Heart right ventricle (tissue), 16 donors: ENCODE measurements around the gene MAP2K5. TPM values are rescaled to one million over a fixed set of nuclear protein-coding genes. Genes with fewer than 3 reads are reported as not detected.

Experiments used
- ATAC-seq, 8 donors: fragments of 200-7000 bp; cut with Tn5 transposase; one replicate each; pipeline ENCODE4 v1.9.1; 2020; ENCODE audit warnings: mild to moderate bottlenecking in 8 of 8, moderate library complexity in 8 of 8, moderate number of reproducible peaks in 1 of 8
- DNase-seq, 2 donors: peaks; one replicate each; pipeline ENCODE4 v3.0.0-alpha.2; 2020
- H3K27ac ChIP-seq, 10 donors: fragments of 200-600 bp; sonication (generic) in 2 of 10; one replicate each; pipeline versions ENCODE4 v1.5.0 to v1.8.0; 2020 to 2022; ENCODE audit warnings: mild to moderate bottlenecking in 3 of 10
- H3K27me3 ChIP-seq, 7 donors: fragments of 200-600 bp; one replicate each; pipeline ENCODE4 v1.8.0; 2021 to 2022; ENCODE audit warnings: mild to moderate bottlenecking in 2 of 7
- H3K36me3 ChIP-seq, 9 donors: fragments of 200-600 bp; sonication (generic) in 1 of 9; one replicate each; pipeline versions ENCODE4 v1.5.0 to v1.8.0; 2020 to 2022; ENCODE audit warnings: mild to moderate bottlenecking in 2 of 9
- H3K4me1 ChIP-seq, 9 donors: fragments of 200-600 bp; sonication (generic) in 1 of 9; one replicate each; pipeline versions ENCODE4 v1.5.0 to v1.8.0; 2020 to 2022; ENCODE audit warnings: mild to moderate bottlenecking in 4 of 9
- H3K4me3 ChIP-seq, 10 donors: fragments of 200-600 bp; sonication (generic) in 2 of 10; one replicate each; pipeline versions ENCODE4 v1.5.0 to v1.8.0; 2020 to 2022; ENCODE audit warnings: mild to moderate bottlenecking in 7 of 10, moderate library complexity in 2 of 10
- H3K9me3 ChIP-seq, 11 donors: fragments of 200-600 bp in 10 of 11; sonication (generic) in 2 of 11; one replicate each; pipeline versions ENCODE4 v1.5.0 to v1.8.0; 2013 to 2022; ENCODE audit warnings: mild to moderate bottlenecking in 2 of 11, control low read depth in 1 of 11, moderate library complexity in 1 of 11
- WGBS, 2 donors: extraction: QIAGEN DNeasy Blood & Tissue Kit; methylation state at CpG; one replicate each; pipeline ENCODE4 v1.1.7; 2013; ENCODE audit warnings: inconsistent platforms in 1 of 2; 5-methylcytosine and 5-hydroxymethylcytosine counted together
- intact Hi-C, 10 donors: fragments of 100-400 bp; cut with DNase I; formaldehyde crosslinking; loops; one replicate each; pipeline versions ENCODE4 v1.11.1 to v1.14.2; 2022
- polyA plus RNA-seq, 2 donors: library from polyadenylated mRNA; stranded (reverse); fragments of 200-250 nt; gene quantifications; one replicate each; pipeline ENCODE4 v1.2.3, GENCODE V29; 2013
- total RNA-seq, 10 donors: library from RNA; stranded (reverse); fragmentation: NEBNext Ultra II Directional in 3 of 10; extraction: Animal tissue kit (Norgen Biotek cat#: 25700) in 3 of 10; gene quantifications; one replicate each; pipeline versions ENCODE4 v1.2.1 to v1.2.4, GENCODE V29; 2021 to 2023
- TF ChIP-seq, protein P1 (sequence below), 9 donors: fragments of 200-600 bp; sonication (generic) in 2 of 9; IDR thresholded peaks; one replicate each; pipeline versions ENCODE4 v1.5.0 to v1.8.0; 2021 to 2022; ENCODE audit warnings: antibody characterized with exemption in 9 of 9, mild to moderate bottlenecking in 5 of 9, moderate library complexity in 1 of 9
- donor health status: Arrhythmogenic right ventricular cardiomyopathy.
- donor health status: ischemic (EF 13 %, LVEDD 7.1; RV severe dilation, severe dysfunction).
- donor health status: healthy with polysubstance abuse.
- donor health status: DM: no; HTN: yes; CAD: no.
- donor health status: DM: no; HTN: no; CAD: no.
- donor health status: ischemic (EF 25% LVEDD 6.9; RV normal size, moderate dysfunction).
- donor health status: ischemic (EF 25% LVEDD 5.7; RV mildly dilated, moderate dysfunction).
- donor health status: healthy.
- donor health status: DM: yes; HTN: yes; CAD: no.
- donor health status: Ischemic cardiomyopathy.
- donor health status: ischemic (EF 35%, LVEDD 5.7; RV mildly dilated, moderate dysfunction).
- donor health status: nonischemic (EF 11% LVEDD 7.7; RV severe dilation, severe dysfunction).
- donor health status: DM: yes; HTN: yes; CAD: no.
- donor health status: PGD.
- donor health status: ischemic (EF 29% LVEDD 5.4; RV normal size, mild dysfunction).
- donor health status: nonischemic (EF 23%, LVEDD 6.1; RV moderate dilation, normal function).

Gene MAP2K5
- total and polyA plus RNA-seq, 12 donors, result 7.7 to 34.3 (median 21.0) TPM

DNA sequence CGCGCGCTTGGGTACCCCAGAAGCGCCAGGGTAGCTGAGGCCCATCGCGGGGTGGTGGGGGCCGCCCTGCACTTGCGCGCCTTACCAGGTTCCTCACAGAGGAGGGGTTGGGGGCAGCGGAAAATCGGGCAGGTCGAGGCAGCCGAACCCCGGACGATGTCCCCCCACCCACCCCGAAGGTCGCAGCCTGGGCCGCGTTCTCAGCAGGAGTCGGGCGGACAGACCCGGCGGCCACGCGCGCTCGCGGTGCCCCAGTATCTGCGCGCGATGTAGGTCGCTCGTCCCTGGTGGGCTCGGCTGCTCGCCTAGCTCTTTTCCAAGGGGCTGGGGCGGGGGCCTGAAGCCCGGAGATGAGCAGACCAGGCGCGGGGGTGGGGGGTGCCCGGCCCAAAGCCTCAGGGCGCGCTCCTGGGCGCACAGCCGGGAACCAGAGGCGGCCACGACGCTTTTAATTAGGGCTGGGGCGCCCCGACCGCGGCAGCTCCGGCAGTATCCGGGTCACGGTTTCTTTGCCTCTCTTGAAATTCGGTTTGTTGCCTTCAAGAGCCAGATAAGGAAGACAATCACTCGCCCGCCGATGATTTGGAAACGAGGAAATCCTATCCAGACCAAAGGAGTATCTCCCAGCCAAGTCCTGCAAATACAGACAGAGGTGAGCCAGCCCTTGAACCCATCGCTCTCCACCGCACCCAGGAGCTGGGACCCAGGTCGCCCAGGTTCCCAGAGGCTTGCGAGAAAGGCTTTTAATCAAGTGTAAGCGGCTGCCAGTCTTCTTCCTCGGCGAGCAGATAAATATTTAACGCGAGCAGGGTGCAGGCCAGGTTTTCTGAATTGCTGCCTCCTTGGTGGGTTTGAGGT is 287.4 kb downstream of the MAP2K5 start:
- peaks cover 83 to 100% (median 100%) of the 10 kb centered on the region in 7 donors for H3K27me3 ChIP-seq
- H3K4me1 ChIP-seq, result peaks cover 24 to 79% (median 67%) of the 10 kb centered on the region in 9 donors
- no peak overlapping the region for H3K4me3 ChIP-seq
- TF ChIP-seq, protein P1, sequence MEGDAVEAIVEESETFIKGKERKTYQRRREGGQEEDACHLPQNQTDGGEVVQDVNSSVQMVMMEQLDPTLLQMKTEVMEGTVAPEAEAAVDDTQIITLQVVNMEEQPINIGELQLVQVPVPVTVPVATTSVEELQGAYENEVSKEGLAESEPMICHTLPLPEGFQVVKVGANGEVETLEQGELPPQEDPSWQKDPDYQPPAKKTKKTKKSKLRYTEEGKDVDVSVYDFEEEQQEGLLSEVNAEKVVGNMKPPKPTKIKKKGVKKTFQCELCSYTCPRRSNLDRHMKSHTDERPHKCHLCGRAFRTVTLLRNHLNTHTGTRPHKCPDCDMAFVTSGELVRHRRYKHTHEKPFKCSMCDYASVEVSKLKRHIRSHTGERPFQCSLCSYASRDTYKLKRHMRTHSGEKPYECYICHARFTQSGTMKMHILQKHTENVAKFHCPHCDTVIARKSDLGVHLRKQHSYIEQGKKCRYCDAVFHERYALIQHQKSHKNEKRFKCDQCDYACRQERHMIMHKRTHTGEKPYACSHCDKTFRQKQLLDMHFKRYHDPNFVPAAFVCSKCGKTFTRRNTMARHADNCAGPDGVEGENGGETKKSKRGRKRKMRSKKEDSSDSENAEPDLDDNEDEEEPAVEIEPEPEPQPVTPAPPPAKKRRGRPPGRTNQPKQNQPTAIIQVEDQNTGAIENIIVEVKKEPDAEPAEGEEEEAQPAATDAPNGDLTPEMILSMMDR (IDR thresholded peaks at IDR 0.05), result no peak
- intact Hi-C loops, result loop anchor here in 6 of 10 donors (5.0 to 10.0 kb wide), 5 partner anchors 55 to 885 kb away; partner anchors contain the start of gene C15orf61 (in 2 of the 6)
- ATAC-seq (no peak), DNase-seq (no peak)
- peaks cover 0 to 7% (median 0%) of the 10 kb centered on the region in 9 donors for H3K36me3 ChIP-seq
- H3K9me3 ChIP-seq, result no peaks in the 10 kb centered on the region
- H3K27ac ChIP-seq, result no peak overlapping the region
- 6 to 9% methylated on average over 68 of the region's 68 CpGs for WGBS, 2 donors

DNA sequence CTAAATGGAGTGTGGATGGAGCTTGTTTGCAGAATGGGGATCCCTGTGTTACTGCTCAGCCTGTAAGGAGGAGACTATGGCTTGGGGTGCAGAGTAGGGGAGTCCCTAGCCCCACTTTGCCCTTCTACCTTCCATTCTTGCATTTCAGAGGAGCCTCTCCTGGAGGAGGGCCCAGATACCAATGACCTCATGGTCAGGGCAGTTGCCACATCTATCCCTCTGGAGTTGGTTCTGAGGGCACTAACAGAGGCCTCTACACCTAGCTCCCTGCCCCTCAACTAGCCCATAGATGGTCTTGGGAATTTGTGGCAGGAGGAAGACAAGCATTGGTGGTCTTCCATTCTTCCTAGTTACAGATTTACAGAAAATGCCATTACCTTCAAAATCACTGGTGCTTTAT is 288.9 kb downstream of the MAP2K5 start:
- Histone ChIP-seq H3K36me3 (peaks cover 0 to 1% (median 0%) of the 10 kb centered on the region in 9 donors), H3K27ac (no peak overlapping the region), H3K27me3 (peaks cover 71 to 100% (median 98%) of the 10 kb centered on the region in 7 donors), H3K9me3 (no peaks in the 10 kb centered on the region), H3K4me3 (no peak overlapping the region), H3K4me1 (peaks cover 23 to 79% (median 67%) of the 10 kb centered on the region in 9 donors)
- intact Hi-C loops, result loop anchor here in 6 of 10 donors (5.0 to 10.0 kb wide), 5 partner anchors 57 to 887 kb away; partner anchors contain the start of gene C15orf61 (in 2 of the 6)
- ATAC-seq (no peak), DNase-seq (no peak)
- TF ChIP-seq, protein P1 (IDR thresholded peaks at IDR 0.05), result no peak

DNA sequence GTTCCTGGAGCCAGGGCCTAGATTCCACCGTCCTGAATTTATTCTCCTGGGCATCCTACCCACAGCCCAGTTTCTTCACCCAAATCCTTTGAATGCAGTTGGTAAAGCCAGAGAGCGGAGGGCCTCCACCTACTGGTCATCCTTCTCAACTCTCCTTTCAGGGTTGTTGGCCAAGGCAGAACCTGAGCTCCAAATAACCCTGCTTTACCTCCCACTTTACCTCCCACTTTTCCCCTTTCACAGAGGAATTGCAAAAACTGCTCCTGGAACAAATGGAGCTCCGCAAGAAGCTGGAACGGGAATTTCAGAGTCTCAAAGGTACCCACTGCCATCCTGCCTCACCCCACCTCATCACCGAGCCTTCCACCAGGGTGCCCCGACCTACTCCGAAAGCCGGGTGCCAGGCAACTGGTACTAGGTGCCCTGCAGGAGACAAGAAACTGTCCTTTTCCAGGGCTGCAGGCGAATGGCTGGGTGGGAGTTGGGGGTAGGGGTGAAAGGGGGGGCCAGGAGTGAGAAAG is 289.6 kb downstream of the MAP2K5 start:
- intact Hi-C loops, result loop anchor here in 6 of 10 donors (5.0 to 10.0 kb wide), 5 partner anchors 57 to 887 kb away; partner anchors contain the start of gene C15orf61 (in 2 of the 6)
- TF ChIP-seq, protein P1 (IDR thresholded peaks at IDR 0.05), result peak in 4 of 9 donors; percentile 5 to 33 (median 18)
- Histone ChIP-seq H3K4me1 (peaks cover 23 to 74% (median 66%) of the 10 kb centered on the region in 9 donors), H3K27ac (no peak overlapping the region), H3K4me3 (no peak overlapping the region), H3K36me3 (no peaks in the 10 kb centered on the region), H3K27me3 (peaks cover 64 to 93% (median 91%) of the 10 kb centered on the region in 7 donors), H3K9me3 (no peaks in the 10 kb centered on the region)
- 17 to 24% methylated on average over 9 of the region's 9 CpGs for WGBS, 2 donors
- no peak for DNase-seq
- ATAC-seq, result no peak
